HG03521 (cell line): Measurements from ENCODE around the gene KLHDC7B.

Source experiments
- ATAC-seq: cut with Tn5 transposase; IDR thresholded peaks from one replicate; pipeline ENCODE4 v1.9.1; 2021; ENCODE audit warnings: mild to moderate bottlenecking, moderate library complexity; ENCODE audit not compliant: unreplicated experiment

KLHDC7B gene

GRCh38 chr22:50545522-50546325, at the start of gene KLHDC7B:
KLHDC7B (plus strand) TSS chr22:50545899; CDS start chr22:50546244, 345 bp downstream.
- no peak for ATAC-seq

- ATAC-seq, result no peak
These were observed 48.6 kb upstream of the KLHDC7B start for GRCh38 chr22:50497093-50497492.

- ATAC-seq, result no peak
These were observed 47.3 kb upstream of the KLHDC7B start for GRCh38 chr22:50498322-50498890.

GRCh38 chr22:50500452-50500851, 45.2 kb upstream of the KLHDC7B start:
- ATAC-seq, result no peak

- ATAC-seq, result no peak
These were observed 43.6 kb upstream of the KLHDC7B start for GRCh38 chr22:50502096-50502495.

- ATAC-seq, result no peak
These were observed 42.8 kb upstream of the KLHDC7B start for GRCh38 chr22:50502628-50503474.

GRCh38 chr22:50503475-50504145, 42.1 kb upstream of the KLHDC7B start:
- no peak for ATAC-seq

GRCh38 chr22:50504369-50505211, 41.1 kb upstream of the KLHDC7B start:
- ATAC-seq, result no peak

GRCh38 chr22:50505276-50505775, 40.4 kb upstream of the KLHDC7B start:
- no peak for ATAC-seq

- no peak for ATAC-seq
These were observed 39.7 kb upstream of the KLHDC7B start for GRCh38 chr22:50505776-50506610.

- peak; percentile 3 for ATAC-seq
These were observed 38.9 kb upstream of the KLHDC7B start for GRCh38 chr22:50506611-50507420.

GRCh38 chr22:50507421-50507990, 38.2 kb upstream of the KLHDC7B start, which contains the start of gene LMF2:
LMF2 (minus strand) TSS chr22:50507702; CDS start chr22:50507675, 27 bp downstream.
- ATAC-seq, result peak; percentile 57

GRCh38 chr22:50507991-50508884, 37.5 kb upstream of the KLHDC7B start, which contains the start of gene NCAPH2:
NCAPH2 (plus strand) TSS chr22:50508224; CDS start chr22:50508338, 114 bp downstream.
- peak; percentile 67 for ATAC-seq

GRCh38 chr22:50508897-50509296, 36.8 kb upstream of the KLHDC7B start:
- ATAC-seq, result no peak

GRCh38 chr22:50513175-50513574, 32.5 kb upstream of the KLHDC7B start:
- ATAC-seq, result no peak

- no peak for ATAC-seq
These were observed 29.6 kb upstream of the KLHDC7B start for GRCh38 chr22:50516068-50516467.

- ATAC-seq, result no peak
These were observed 28.8 kb upstream of the KLHDC7B start for GRCh38 chr22:50516891-50517290.
